Pons (tissue), 1 donor: Measurements from ENCODE around the gene PSAP.

Source experiments
- DNase-seq: peaks from one replicate; pipeline ENCODE4 v3.0.0-alpha.2; 2016; ENCODE audit warnings: low spot score

Gene PSAP

GRCh38 chr10:71766717-71767419 lies 84.2 kb downstream of the PSAP start:
- DNase-seq = no peak
